Bronchial epithelial cell (primary cell): ENCODE measurements around the gene CREM. TPM values are rescaled to one million over a fixed set of nuclear protein-coding genes. Genes with fewer than 3 reads are reported as not detected.

ENCODE experiments used
- DNase-seq: peaks from one replicate; pipeline ENCODE4 v3.0.0-alpha.2; 2010; ENCODE audit warnings: low read depth
- FAIRE-seq: peaks from 2 replicates; lab custom pipeline; 2011; peaks lifted over from hg19 to GRCh38; lab: Jason Lieb, UNC
- H3K27me3 ChIP-seq: 2 replicates; pipeline ENCODE4 v1.5.1; 2011; ENCODE audit warnings: low read length; ENCODE audit not compliant: control insufficient read depth, insufficient read depth
- H3K36me3 ChIP-seq: 2 replicates; pipeline ENCODE4 v1.5.1; 2011; ENCODE audit warnings: low read length; ENCODE audit not compliant: control insufficient read depth, insufficient read depth
- H3K4me3 ChIP-seq: 2 replicates; pipeline ENCODE4 v1.5.1; 2011; ENCODE audit warnings: mild to moderate bottlenecking, low read depth, low read length, control low read depth
- total RNA-seq: library from RNA; depleted of rRNA; stranded (reverse); fragments of >200 nt; gene quantifications from 2 replicates; pipeline ENCODE4 v1.2.1, GENCODE V29; 2014
- TF ChIP-seq, protein P1 (sequence below): IDR thresholded peaks from 2 replicates; pipeline ENCODE4 v1.5.1; 2011; ENCODE audit warnings: mild to moderate bottlenecking, moderate library complexity, low read length, control low read depth, inconsistent platforms; ENCODE audit not compliant: insufficient read depth, severe bottlenecking

The CREM gene
- total RNA-seq, 1 donor from 2014 or later = 23.7 TPM

DNA sequence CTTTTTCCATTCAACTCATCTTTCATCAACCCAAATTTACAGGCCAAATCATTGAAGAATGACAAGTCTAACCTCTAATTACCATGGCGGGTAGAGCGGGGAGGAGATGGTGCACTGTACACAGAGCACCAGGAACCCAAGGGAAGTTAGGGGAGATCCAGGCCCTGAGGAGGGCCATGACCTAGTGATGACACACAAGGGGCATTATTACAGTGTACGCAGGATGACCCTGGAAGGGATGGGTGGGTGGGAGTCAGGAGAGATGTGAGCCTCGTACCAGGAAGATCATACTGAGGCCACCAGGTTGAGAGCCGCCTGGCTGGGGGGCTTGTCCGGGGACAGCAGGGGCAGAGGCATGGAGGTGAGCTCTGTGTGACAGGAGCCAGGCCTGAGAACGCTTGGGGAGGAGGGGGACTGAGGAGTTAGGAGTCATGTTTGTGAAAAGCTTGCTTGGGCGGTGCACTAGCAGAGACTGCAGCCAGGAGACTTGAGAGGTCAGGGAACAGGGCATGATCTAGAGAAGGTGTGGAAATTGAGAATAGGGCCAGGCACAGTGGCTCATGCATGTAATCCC lies 120.2 kb downstream of the CREM start:
- TF ChIP-seq, protein P1, sequence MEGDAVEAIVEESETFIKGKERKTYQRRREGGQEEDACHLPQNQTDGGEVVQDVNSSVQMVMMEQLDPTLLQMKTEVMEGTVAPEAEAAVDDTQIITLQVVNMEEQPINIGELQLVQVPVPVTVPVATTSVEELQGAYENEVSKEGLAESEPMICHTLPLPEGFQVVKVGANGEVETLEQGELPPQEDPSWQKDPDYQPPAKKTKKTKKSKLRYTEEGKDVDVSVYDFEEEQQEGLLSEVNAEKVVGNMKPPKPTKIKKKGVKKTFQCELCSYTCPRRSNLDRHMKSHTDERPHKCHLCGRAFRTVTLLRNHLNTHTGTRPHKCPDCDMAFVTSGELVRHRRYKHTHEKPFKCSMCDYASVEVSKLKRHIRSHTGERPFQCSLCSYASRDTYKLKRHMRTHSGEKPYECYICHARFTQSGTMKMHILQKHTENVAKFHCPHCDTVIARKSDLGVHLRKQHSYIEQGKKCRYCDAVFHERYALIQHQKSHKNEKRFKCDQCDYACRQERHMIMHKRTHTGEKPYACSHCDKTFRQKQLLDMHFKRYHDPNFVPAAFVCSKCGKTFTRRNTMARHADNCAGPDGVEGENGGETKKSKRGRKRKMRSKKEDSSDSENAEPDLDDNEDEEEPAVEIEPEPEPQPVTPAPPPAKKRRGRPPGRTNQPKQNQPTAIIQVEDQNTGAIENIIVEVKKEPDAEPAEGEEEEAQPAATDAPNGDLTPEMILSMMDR = no peak
- Histone ChIP-seq H3K27me3 (no peaks in the 10 kb centered on the region), H3K4me3 (no peak overlapping the region), H3K36me3 (no peaks in the 10 kb centered on the region)
- DNase-seq = no peak
- FAIRE-seq = no peak

DNA sequence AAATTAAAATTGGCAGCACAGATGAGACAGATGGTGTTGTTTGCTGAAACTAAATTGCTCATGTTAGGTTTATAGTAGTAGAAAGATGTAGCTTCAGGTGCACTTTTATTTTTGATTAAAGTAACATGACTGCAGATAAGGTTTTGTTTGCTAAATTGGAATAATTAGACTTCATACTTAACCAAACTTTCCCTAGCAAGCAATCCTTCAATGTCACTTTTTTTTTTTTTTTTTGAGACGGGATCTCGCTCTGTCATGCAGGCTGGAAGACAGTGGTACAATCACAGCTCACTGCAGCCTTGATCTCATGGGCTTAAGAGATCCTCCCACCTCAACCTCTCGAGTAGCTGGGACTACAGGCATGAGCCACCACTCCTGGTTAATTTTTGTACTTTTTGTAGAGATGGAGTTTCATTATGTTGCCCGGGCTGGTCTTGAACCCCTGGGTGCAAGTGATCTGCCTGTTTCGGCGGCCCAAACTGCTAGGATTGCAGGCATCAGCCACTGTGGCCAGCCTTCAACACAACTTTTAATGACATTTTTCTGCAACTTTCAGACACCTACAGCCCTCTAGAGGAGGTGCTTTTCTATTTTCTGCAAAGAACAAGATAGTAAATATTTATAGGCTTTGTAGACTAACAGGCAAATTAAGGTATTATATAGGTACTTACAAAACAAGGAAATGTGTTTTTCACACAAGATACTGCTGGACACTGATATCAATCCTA lies 124.9 kb downstream of the CREM start:
- no peak overlapping the region for H3K4me3 ChIP-seq
- no peaks in the 10 kb centered on the region for H3K36me3 ChIP-seq
- no peaks in the 10 kb centered on the region for H3K27me3 ChIP-seq
- TF ChIP-seq, protein P1 = no peak
- no peak for FAIRE-seq
- no peak for DNase-seq

DNA sequence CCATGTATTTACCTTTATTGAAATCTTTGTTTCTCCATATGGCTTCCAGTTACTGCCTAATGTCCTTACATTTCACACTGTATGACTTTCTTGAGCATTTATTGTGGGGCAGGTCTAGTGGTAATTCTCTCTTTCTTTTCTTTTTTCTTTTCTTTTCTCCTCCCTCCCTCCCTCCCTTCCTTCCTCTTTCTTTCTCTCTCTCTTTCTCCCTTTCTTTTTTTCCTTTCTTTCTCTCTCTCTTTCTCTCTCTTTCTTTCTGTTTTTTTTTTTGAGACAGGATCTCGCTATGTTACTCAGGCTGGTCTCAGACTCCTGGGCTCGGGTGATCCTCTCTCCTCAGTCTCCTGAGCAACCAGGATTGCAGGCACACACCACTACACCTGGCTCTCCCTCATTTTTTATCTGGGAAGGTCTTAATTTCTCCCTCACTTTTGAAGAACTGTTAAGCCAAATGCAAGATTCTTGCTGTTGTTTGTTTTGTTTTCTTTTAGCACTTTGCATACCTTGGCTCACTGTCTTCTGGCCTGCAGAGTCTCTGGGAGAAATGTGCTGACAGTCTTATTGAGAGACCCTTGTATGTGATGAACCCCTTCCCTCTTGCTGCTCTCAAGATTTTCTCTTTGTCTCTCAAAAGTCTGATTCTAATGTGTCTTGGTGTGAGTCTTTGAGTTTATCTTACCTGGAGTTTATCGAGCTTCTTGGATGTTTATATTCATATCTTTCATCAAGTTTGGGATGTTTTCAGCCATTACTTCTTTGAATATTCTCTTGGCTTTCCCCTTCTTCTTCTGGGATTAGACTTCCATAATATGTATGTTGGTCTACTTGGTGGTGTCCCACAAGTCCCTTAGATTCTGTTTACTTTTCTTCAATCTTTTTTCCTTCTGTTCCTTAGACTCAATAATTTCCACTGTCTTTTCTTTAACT lies 130.7 kb downstream of the CREM start:
- no peaks in the 10 kb centered on the region for H3K27me3 ChIP-seq
- TF ChIP-seq, protein P1 = no peak
- H3K36me3 ChIP-seq = no peaks in the 10 kb centered on the region
- FAIRE-seq = no peak
- H3K4me3 ChIP-seq = no peak overlapping the region
- no peak for DNase-seq

DNA sequence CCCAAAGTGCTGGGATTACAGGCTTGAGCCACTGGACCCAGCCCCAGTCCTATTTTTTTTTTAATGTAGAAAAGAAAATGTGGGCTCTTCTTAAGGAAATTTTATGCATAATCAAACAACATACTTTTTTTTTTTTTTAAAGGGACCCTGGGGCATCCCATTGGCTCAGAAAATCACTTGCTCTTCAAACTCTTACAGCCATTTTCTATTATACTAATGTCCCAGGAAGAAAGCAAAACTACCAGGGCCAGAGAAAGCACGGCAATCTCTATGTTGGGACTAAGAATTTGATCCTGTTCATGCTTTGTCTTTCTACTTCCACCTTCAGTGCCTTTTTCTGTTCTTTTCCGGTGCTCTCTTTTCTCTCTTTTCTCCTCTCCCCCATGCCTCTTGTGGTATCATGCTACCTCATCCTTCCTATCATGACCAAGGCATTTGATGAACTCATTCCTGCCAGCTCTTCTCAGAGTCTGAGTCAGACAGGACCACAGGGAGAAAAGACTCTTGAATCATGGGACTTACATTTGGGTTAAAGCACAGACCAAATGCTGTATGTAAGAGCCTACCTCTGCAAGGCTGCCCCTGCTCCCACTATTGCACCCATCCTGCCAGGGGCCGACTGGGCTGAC lies 133.2 kb downstream of the CREM start:
- Histone ChIP-seq H3K36me3 (no peaks in the 10 kb centered on the region), H3K27me3 (no peaks in the 10 kb centered on the region), H3K4me3 (no peak overlapping the region)
- peak; percentile 95 for DNase-seq
- no peak for FAIRE-seq
- TF ChIP-seq, protein P1 = no peak

DNA sequence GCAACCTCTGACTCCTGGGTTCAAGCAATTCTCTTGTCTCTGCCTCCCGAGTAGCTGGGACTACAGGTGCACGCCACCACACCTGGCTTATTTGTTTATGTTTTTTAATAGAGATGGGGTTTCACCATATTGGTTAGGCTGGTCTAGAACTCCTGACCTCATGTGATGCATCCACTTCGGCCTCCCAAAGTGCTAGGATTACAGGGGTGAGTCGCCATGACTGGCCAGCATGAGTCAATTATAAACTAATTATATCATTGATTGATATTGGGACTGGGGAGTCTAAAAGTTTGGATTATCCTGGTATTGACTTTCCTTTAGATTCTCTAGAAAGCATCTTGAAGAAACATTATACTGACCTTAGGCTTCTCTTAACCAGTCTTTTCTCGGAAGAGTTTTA lies 135.8 kb downstream of the CREM start:
- TF ChIP-seq, protein P1 = no peak
- Histone ChIP-seq H3K27me3 (no peaks in the 10 kb centered on the region), H3K36me3 (no peaks in the 10 kb centered on the region), H3K4me3 (no peak overlapping the region)
- FAIRE-seq (no peak), DNase-seq (no peak)

Other genes with a start within 250 kb of the CREM start
- 21.3 and 23.4 TPM in 2 replicates for gene CUL2, start 36.5 kb upstream of the CREM start, total RNA-seq
- 66.3 and 80.6 TPM in 2 replicates for gene CCNY, start 209.7 kb downstream of the CREM start, total RNA-seq